ENCODE data around the gene FICD.
"Not testable (repeated sequence)": the region's sequence is repeated elsewhere in the genome, so short reads cannot be mapped to it uniquely, and the experiment has no call there.

Gene FICD

GRCh38 chr12:108538616-108539195, 23.6 kb downstream of the FICD start:
- DNase-seq = no peak

- DNase-seq = no peak
Measured at GRCh38 chr12:108542320-108542719, 27.2 kb downstream of the FICD start.

GRCh38 chr12:108543652-108544051, 28.6 kb downstream of the FICD start:
- DNase-seq = no peak

GRCh38 chr12:108547686-108548085, 32.6 kb downstream of the FICD start:
- DNase-seq = no peak

GRCh38 chr12:108548954-108549521, 34.0 kb downstream of the FICD start:
- no peak for DNase-seq

- no peak for DNase-seq
Measured at GRCh38 chr12:108551535-108551934, 36.5 kb downstream of the FICD start.

GRCh38 chr12:108553799-108554198, 38.7 kb downstream of the FICD start:
- no peak for DNase-seq

GRCh38 chr12:108555383-108555782, 40.3 kb downstream of the FICD start:
- not testable (repeated sequence) for DNase-seq

- DNase-seq = no peak
Measured at GRCh38 chr12:108559007-108559655, 44.1 kb downstream of the FICD start.

- DNase-seq = no peak
Measured at GRCh38 chr12:108559748-108560147, 44.7 kb downstream of the FICD start.

GRCh38 chr12:108560321-108560721, 45.2 kb downstream of the FICD start:
- DNase-seq = no peak

GRCh38 chr12:108560752-108561719, 46.0 kb downstream of the FICD start, which contains the start of gene SART3:
SART3 (minus strand) TSS chr12:108561173; CDS start chr12:108561154, 19 bp downstream.
- peak; percentile 94 for DNase-seq

GRCh38 chr12:108561852-108562347, 46.8 kb downstream of the FICD start:
- peak; percentile 49 for DNase-seq

GRCh38 chr12:108562348-108563135, 47.5 kb downstream of the FICD start, which contains the start of gene ISCU:
ISCU (plus strand) TSS chr12:108562596; CDS start chr12:108562623, 27 bp downstream.
- peak; percentile 99 for DNase-seq

- DNase-seq = peak; percentile 60
Measured at GRCh38 chr12:108563136-108563803, 48.2 kb downstream of the FICD start.

- DNase-seq = no peak
Measured at GRCh38 chr12:108563804-108564151, 48.7 kb downstream of the FICD start.

- no peak for DNase-seq
Measured at GRCh38 chr12:108564724-108565123, 49.6 kb downstream of the FICD start.

GRCh38 chr12:108565146-108565545, 50.1 kb downstream of the FICD start:
- DNase-seq = no peak

- DNase-seq = peak; percentile 58
Measured at GRCh38 chr12:108565976-108566375, 50.9 kb downstream of the FICD start.

- no peak for DNase-seq
Measured at GRCh38 chr12:108566452-108566851, 51.4 kb downstream of the FICD start.

Measured in NCI-H774 (cell line).